Neural cell (in vitro differentiated cells): ENCODE measurements around the gene APOC4.

Experiments
- CTCF ChIP-seq: fragments of 450-650 bp; IDR thresholded peaks from 2 replicates; pipeline ENCODE4 v1.5.1; 2014; ENCODE audit warnings: antibody characterized with exemption, mild to moderate bottlenecking, moderate library complexity; ENCODE audit not compliant: poor library complexity, severe bottlenecking
- EZH2 ChIP-seq: fragments of 200-600, 300-800 bp; shearing (Covaris generic), sonication (generic); IDR thresholded peaks from 2 replicates; pipeline ENCODE4 v1.6.1; 2014; ENCODE audit warnings: antibody characterized with exemption, low read length, borderline replicate concordance, mild to moderate bottlenecking; ENCODE audit not compliant: insufficient read depth, poor library complexity, severe bottlenecking

- no peak for TF ChIP-seq CTCF
- TF ChIP-seq EZH2: no peak
Measured at GRCh38 chr19:44907613-44908012, 34.4 kb upstream of the APOC4 start.
